Mucosa of descending colon (tissue), 3 donors: Measurements from ENCODE around the gene SIGLEC6. TPM values are rescaled to one million over a fixed set of nuclear protein-coding genes. Genes with fewer than 3 reads are reported as not detected.

Experiments used
- ATAC-seq: fragments of 200-7000 bp; cut with Tn5 transposase; one replicate; pipeline ENCODE4 v1.9.1; 2020; ENCODE audit warnings: mild to moderate bottlenecking, moderate library complexity
- DNase-seq, 3 donors: peaks; one replicate each; pipeline ENCODE4 v3.0.0-alpha.2; 2020
- H3K36me3 ChIP-seq: fragments of 200-600 bp; one replicate; pipeline ENCODE4 v1.8.0; 2021; ENCODE audit warnings: low read depth, mild to moderate bottlenecking
- H3K4me1 ChIP-seq: fragments of 200-600 bp; one replicate; pipeline ENCODE4 v1.8.0; 2021; ENCODE audit warnings: low read depth, mild to moderate bottlenecking
- H3K4me3 ChIP-seq: fragments of 200-600 bp; one replicate; pipeline ENCODE4 v1.8.0; 2021; ENCODE audit warnings: mild to moderate bottlenecking
- H3K9me3 ChIP-seq: fragments of 200-600 bp; one replicate; pipeline ENCODE4 v1.8.0; 2021; ENCODE audit warnings: mild to moderate bottlenecking
- CTCF ChIP-seq: fragments of 200-600 bp; IDR thresholded peaks from one replicate; pipeline ENCODE4 v1.8.0; 2022; ENCODE audit warnings: antibody characterized with exemption, mild to moderate bottlenecking
- intact Hi-C, 2 donors: fragments of 100-400 bp; cut with DNase I in 1 of 2; cut with micrococcal nuclease in 1 of 2; formaldehyde crosslinking; loops; one replicate each; pipeline versions ENCODE4 v1.11.0 to v1.11.1; 2022; cut with DNase I, micrococcal nuclease
- total RNA-seq, 3 donors: library from RNA; stranded (reverse); fragmentation: NEBNext Ultra II Directional in 2 of 3; extraction: Animal tissue kit (Norgen Biotek cat#: 25700) in 2 of 3; gene quantifications; one replicate each; pipeline versions ENCODE4 v1.2.1 to v1.2.4, GENCODE V29; 2021 to 2023
- donor health status: DM: no; HTN: no; CAD: no; lungs with moderate emphysema.
- donor health status: DM: no; HTN: no; CAD: no.
- donor health status: DM: no; HTN: yes; CAD: no.

Gene SIGLEC6
- total RNA-seq, 3 donors from 2014 or later: 0.75 to 3.6 (median 2.8) TPM

GRCh38 chr19:51547397-51548212, 16.1 kb upstream of the SIGLEC6 start:
- no peaks in the 10 kb centered on the region for H3K9me3 ChIP-seq
- DNase-seq (no peak), ATAC-seq (no peak)
- intact Hi-C loops: no loop called here
- H3K4me1 ChIP-seq: no peaks in the 10 kb centered on the region
- no peak overlapping the region for H3K4me3 ChIP-seq
- TF ChIP-seq CTCF: no peak
- no peaks in the 10 kb centered on the region for H3K36me3 ChIP-seq

- Histone ChIP-seq H3K9me3 (no peaks in the 10 kb centered on the region), H3K36me3 (no peaks in the 10 kb centered on the region), H3K4me1 (no peaks in the 10 kb centered on the region), H3K4me3 (no peak overlapping the region)
- DNase-seq (no peak), ATAC-seq (no peak)
- no peak for TF ChIP-seq CTCF
- intact Hi-C loops: no loop called here
Measured at GRCh38 chr19:51546650-51547396, 15.4 kb upstream of the SIGLEC6 start.

GRCh38 chr19:51546107-51546649, 14.7 kb upstream of the SIGLEC6 start:
- TF ChIP-seq CTCF: no peak
- H3K36me3 ChIP-seq: no peaks in the 10 kb centered on the region
- DNase-seq (no peak), ATAC-seq (no peak)
- no peaks in the 10 kb centered on the region for H3K9me3 ChIP-seq
- no peak overlapping the region for H3K4me3 ChIP-seq
- intact Hi-C loops: no loop called here
- no peaks in the 10 kb centered on the region for H3K4me1 ChIP-seq

- no peak for TF ChIP-seq CTCF
- DNase-seq (no peak), ATAC-seq (no peak)
- no peaks in the 10 kb centered on the region for H3K36me3 ChIP-seq
- no peak overlapping the region for H3K4me3 ChIP-seq
- intact Hi-C loops: no loop called here
- no peaks in the 10 kb centered on the region for H3K4me1 ChIP-seq
- H3K9me3 ChIP-seq: no peaks in the 10 kb centered on the region
Measured at GRCh38 chr19:51544038-51544437, 12.6 kb upstream of the SIGLEC6 start.

GRCh38 chr19:51542699-51543098, 11.2 kb upstream of the SIGLEC6 start:
- H3K9me3 ChIP-seq: no peaks in the 10 kb centered on the region
- intact Hi-C loops: no loop called here
- ATAC-seq (no peak), DNase-seq (no peak)
- H3K4me3 ChIP-seq: no peak overlapping the region
- H3K4me1 ChIP-seq: no peaks in the 10 kb centered on the region
- H3K36me3 ChIP-seq: no peaks in the 10 kb centered on the region
- TF ChIP-seq CTCF: no peak
